HCT116 (cell line): ENCODE measurements around the gene TOR1AIP2. TPM values are rescaled to one million over a fixed set of nuclear protein-coding genes. Genes with fewer than 3 reads are reported as not detected.
"Not testable (repeated sequence)": the region's sequence is repeated elsewhere in the genome, so short reads cannot be mapped to it uniquely, and the experiment has no call there.

Source experiments
- ATAC-seq: fragments of 200-7000 bp; cut with Tn5 transposase; 2 replicates; pipeline ENCODE4 v1.9.1; 2020; ENCODE audit warnings: mild to moderate bottlenecking, moderate library complexity
- BruUV-seq: library from RNA; stranded (reverse); fragments of 400-500 nt; replicated peaks from 2 replicates; lab custom pipeline; 2021; lab: Mats Ljungman, UMichigan
- CTCF ChIA-PET: fragments of 300-600 bp; sonication (Branson Sonifier 250); formaldehyde crosslinking; loops from one replicate; lab custom pipeline; 2021; ENCODE audit warnings: antibody characterized with exemption; lab: Charles Lee
- POLR2A ChIA-PET: fragments of 300-600, 350-600 bp; sonication (Branson Sonifier 250); formaldehyde crosslinking; loops from one replicate; lab custom pipeline; 2021; ENCODE audit warnings: antibody characterized with exemption; lab: Charles Lee
- RAD21 ChIA-PET, 2 experiments: fragments of 300-600 bp; sonication (Branson Sonifier 250); formaldehyde crosslinking; loops; one replicate each; lab custom pipeline; 2023; ENCODE audit warnings: low total read pairs in 2 of 2; ENCODE audit not compliant: uncharacterized antibody in 2 of 2, unreplicated experiment in 2 of 2, low non-redundant PET in 1 of 2; lab: Charles Lee
- DNase-seq: peaks from one replicate; pipeline ENCODE4 v3.0.0-alpha.2; 2010; ENCODE audit warnings: low read depth, low spot score
- H2AFZ ChIP-seq: fragments of 200-600 bp; shearing (Covaris generic), sonication (generic); 2 replicates; pipeline ENCODE4 v1.6.1; 2017; ENCODE audit warnings: low read depth, mixed run types, mixed read lengths, antibody characterized with exemption, low read length; ENCODE audit not compliant: poor library complexity, severe bottlenecking
- H3K27ac ChIP-seq: 2 replicates; pipeline ENCODE4 v1.5.1; 2012; ENCODE audit warnings: low read depth, low read length
- H3K27me3 ChIP-seq: fragments of 200-600 bp; sonication (generic); 2 replicates; pipeline ENCODE4 v1.6.1; 2016; ENCODE audit warnings: mixed run types, low read length, mixed read lengths; ENCODE audit not compliant: insufficient read depth
- H3K36me3 ChIP-seq, 2 experiments: fragments of 200-500 bp in 1 of 2; fragments of 200-600 bp in 1 of 2; sonication (Bioruptor generic) in 1 of 2; sonication (generic) in 1 of 2; 2 replicates each; pipeline versions ENCODE4 v1.5.1 to v1.6.1; 2014 to 2016; ENCODE audit warnings: low read length in 2 of 2, inconsistent platforms in 1 of 2, mixed read lengths in 1 of 2, mixed run types in 1 of 2; ENCODE audit not compliant: insufficient read depth in 2 of 2, control insufficient read depth in 1 of 2
- H3K4me1 ChIP-seq, 2 experiments: fragments of 200-600 bp in 1 of 2; sonication (generic) in 1 of 2; 2 replicates each; pipeline versions ENCODE4 v1.5.1 to v1.6.1; 2012 to 2017; ENCODE audit warnings: low read length in 2 of 2, inconsistent platforms in 1 of 2, mild to moderate bottlenecking in 1 of 2, mixed read lengths in 1 of 2, mixed run types in 1 of 2, moderate library complexity in 1 of 2; ENCODE audit not compliant: insufficient read depth in 2 of 2, control insufficient read depth in 1 of 2
- H3K4me2 ChIP-seq: fragments of 200-600 bp; sonication (generic); 2 replicates; pipeline ENCODE4 v1.6.1; 2017; ENCODE audit warnings: mixed run types, low read length, mixed read lengths
- H3K4me3 ChIP-seq, 2 experiments: fragments of 200-600 bp in 1 of 2; sonication (generic) in 1 of 2; replicated peaks in 1 of 2; 2 replicates each; pipeline ENCODE4 v1.5.1; 2011 to 2016; ENCODE audit warnings: low read length in 2 of 2, control low read depth in 1 of 2, low read depth in 1 of 2, mild to moderate bottlenecking in 1 of 2, mixed read lengths in 1 of 2, mixed run types in 1 of 2
- H3K79me2 ChIP-seq: fragments of 200-600 bp; sonication (generic); 2 replicates; pipeline ENCODE4 v1.6.1; 2017; ENCODE audit warnings: mild to moderate bottlenecking, mixed run types, low read length, moderate library complexity, mixed read lengths; ENCODE audit not compliant: insufficient read depth
- H3K9ac ChIP-seq: fragments of 200-600 bp; sonication (generic); 2 replicates; pipeline ENCODE4 v1.6.1; 2016; ENCODE audit warnings: low read length, mixed read lengths
- H3K9me2 ChIP-seq: fragments of 200-600 bp; sonication (generic), shearing (Covaris generic); 2 replicates; pipeline ENCODE4 v1.6.1; 2017; ENCODE audit warnings: mixed run types, mild to moderate bottlenecking, moderate library complexity; ENCODE audit not compliant: insufficient read depth
- H3K9me3 ChIP-seq, 2 experiments: fragments of 200-500 bp in 1 of 2; fragments of 200-600 bp in 1 of 2; sonication (Bioruptor generic) in 1 of 2; sonication (generic) in 1 of 2; 2 replicates each; pipeline ENCODE4 v1.6.1; 2014 to 2017; ENCODE audit warnings: low read length in 2 of 2, mixed read lengths in 2 of 2, inconsistent platforms in 1 of 2, low read depth in 1 of 2, mild to moderate bottlenecking in 1 of 2, mixed run types in 1 of 2, moderate library complexity in 1 of 2; ENCODE audit not compliant: control insufficient read depth in 1 of 2, insufficient read depth in 1 of 2
- H4K20me1 ChIP-seq: fragments of 200-600 bp; sonication (generic), shearing (Covaris generic); 2 replicates; pipeline ENCODE4 v1.6.1; 2017; ENCODE audit warnings: mixed run types, mild to moderate bottlenecking, moderate library complexity; ENCODE audit not compliant: insufficient read depth
- CBX3 ChIP-seq: IDR thresholded peaks from 2 replicates; pipeline ENCODE4 v1.6.1; 2012; ENCODE audit warnings: low read depth
- EZH2 ChIP-seq: fragments of 200-600 bp; sonication (generic); IDR thresholded peaks from 2 replicates; pipeline ENCODE4 v1.6.1; 2017; ENCODE audit warnings: antibody characterized with exemption, mixed run types
- JUND ChIP-seq: IDR thresholded peaks from 2 replicates; pipeline ENCODE4 v1.6.1; 2012
- RAD21 ChIP-seq: IDR thresholded peaks from 2 replicates; pipeline ENCODE4 v1.6.1; 2012; ENCODE audit warnings: low read depth, mild to moderate bottlenecking
- TCF7L2 ChIP-seq: IDR thresholded peaks from 2 replicates; pipeline ENCODE4 v1.7.0; 2011; ENCODE audit warnings: borderline replicate concordance, inconsistent platforms; ENCODE audit not compliant: insufficient read depth, insufficient read length; ENCODE audit errors: extremely low read depth
- ZFX ChIP-seq: fragments of 450-650 bp; IDR thresholded peaks from 2 replicates; pipeline ENCODE4 v1.6.1; 2017
- intact Hi-C: fragments of 100-400 bp; cut with micrococcal nuclease; formaldehyde crosslinking; loops from 2 replicates; pipeline ENCODE4 v1.10.0; 2022
- total RNA-seq: library from RNA; stranded (reverse); gene quantifications from one replicate; pipeline ENCODE4 v1.2.1, GENCODE V29; 2021; ENCODE audit not compliant: unreplicated experiment

TOR1AIP2 gene
- total RNA-seq, 1 experiment from 2014 or later, result 106 TPM

- ChIA-PET CTCF (interaction anchor here (3.0 kb wide), 1 partner anchor 9 kb away, joined by 13 read pairs; no protein-coding TSS in a partner anchor), RAD21 (no interaction called here), POLR2A (no interaction called here)
- no peak overlapping the region for H3K4me3 ChIP-seq
- no peaks in the 10 kb centered on the region for H3K9me3 ChIP-seq
- no peaks in the 10 kb centered on the region for H3K9me2 ChIP-seq
- H3K27me3 ChIP-seq, result 0 out of 2 replicates have a peak, but pooled peaks cover 4% of the 10 kb centered on the region
- H3K9ac ChIP-seq, result no peak overlapping the region
- no peak for DNase-seq
- peaks cover 0 to 13% of the 10 kb centered on the region in 2 experiments; a peak in 2 of 4 replicates for H3K4me1 ChIP-seq
- no peaks in the 10 kb centered on the region for H3K79me2 ChIP-seq
- TF ChIP-seq RAD21, result no peak
- no peak for TF ChIP-seq CBX3
- no peak for TF ChIP-seq JUND
- TF ChIP-seq ZFX, result no peak
- TF ChIP-seq TCF7L2, result no peak
- no peak for TF ChIP-seq EZH2
- H2AFZ ChIP-seq, result no peak overlapping the region
- intact Hi-C loops, result no loop called here
- BruUV-seq, result no TSS peak
- no peak overlapping the region for H3K27ac ChIP-seq
- H3K4me2 ChIP-seq, result no peak overlapping the region
- no peak for ATAC-seq
- no peaks in the 10 kb centered on the region for H3K36me3 ChIP-seq
- H4K20me1 ChIP-seq, result no peaks in the 10 kb centered on the region
Observed at GRCh38 chr1:179805291-179806195, 72.1 kb downstream of the TOR1AIP2 start.

- H2AFZ ChIP-seq, H3K4me1 ChIP-seq, DNase-seq, H3K36me3 ChIP-seq, intact Hi-C loops, H3K9me2 ChIP-seq, RAD21 ChIA-PET, H3K9me3 ChIP-seq, BruUV-seq, H3K27ac ChIP-seq, ATAC-seq, H3K4me3 ChIP-seq, H4K20me1 ChIP-seq, H3K27me3 ChIP-seq, H3K9ac ChIP-seq, H3K79me2 ChIP-seq, H3K4me2 ChIP-seq, POLR2A ChIA-PET: not testable (repeated sequence)
- CTCF ChIA-PET, result interaction anchor here (3.0 kb wide), 1 partner anchor 10 kb away, joined by 13 read pairs; no protein-coding TSS in a partner anchor
Observed at GRCh38 chr1:179804417-179804816, 73.2 kb downstream of the TOR1AIP2 start.
